Hepatocyte (in vitro differentiated cells): ENCODE data around the gene PTPRR.

Experiments used
- CTCF ChIP-seq: fragments of 200-600 bp; sonication (generic); IDR thresholded peaks from 2 replicates; pipeline ENCODE4 v1.5.1; 2016; ENCODE audit warnings: antibody characterized with exemption, mild to moderate bottlenecking; ENCODE audit not compliant: poor library complexity
- EZH2phosphoT487 ChIP-seq: fragments of 200-600 bp; sonication (generic); IDR thresholded peaks from one replicate; pipeline ENCODE4 v1.6.1; 2018; ENCODE audit warnings: antibody characterized with exemption, mild to moderate bottlenecking, low read depth, moderate library complexity; ENCODE audit not compliant: unreplicated experiment, severe bottlenecking

GRCh38 chr12:70774055-70774454 lies 146.5 kb downstream of the PTPRR start:
- TF ChIP-seq CTCF (no peak), EZH2phosphoT487 (no peak)
